Hepatocyte (in vitro differentiated cells): ENCODE data around the gene XIRP1.

ENCODE experiments used
- EZH2 ChIP-seq: fragments of 200-600 bp; sonication (generic); IDR thresholded peaks from 2 replicates; pipeline ENCODE4 v1.6.1; 2016; ENCODE audit warnings: antibody characterized with exemption, mild to moderate bottlenecking, borderline replicate concordance
- EZH2phosphoT487 ChIP-seq: fragments of 200-600 bp; sonication (generic); IDR thresholded peaks from one replicate; pipeline ENCODE4 v1.6.1; 2018; ENCODE audit warnings: antibody characterized with exemption, mild to moderate bottlenecking, low read depth, moderate library complexity; ENCODE audit not compliant: unreplicated experiment, severe bottlenecking

GRCh38 chr3:39191773-39192172 is 622 bp downstream of the XIRP1 start:
- no peak for TF ChIP-seq EZH2
- TF ChIP-seq EZH2phosphoT487: no peak
